Vagina (tissue), 2 donors: ENCODE measurements around the gene TNFAIP8L1. TPM values are rescaled to one million over a fixed set of nuclear protein-coding genes. Genes with fewer than 3 reads are reported as not detected.

Experiments
- DNase-seq, 2 donors: peaks; one replicate each; pipeline ENCODE4 v3.0.0-alpha.2; 2017; ENCODE audit errors: extremely low spot score in 2 of 2
- H3K27ac ChIP-seq: fragments of 200-600 bp; sonication (generic); one replicate; pipeline ENCODE4 v1.5.1; 2019
- H3K27me3 ChIP-seq: fragments of 200-600 bp; sonication (generic); one replicate; pipeline ENCODE4 v1.5.1; 2019
- H3K36me3 ChIP-seq, 2 donors: fragments of 200-600 bp; sonication (generic); one replicate each; pipeline ENCODE4 v1.5.1; 2017 to 2019
- H3K4me1 ChIP-seq: fragments of 200-600 bp; sonication (generic); one replicate; pipeline ENCODE4 v1.5.1; 2019
- H3K4me3 ChIP-seq, 2 donors: fragments of 200-600 bp; sonication (generic); 1 replicate in 1 of 2; 2 replicates in 1 of 2; pipeline ENCODE4 v1.5.1; 2016 to 2019
- H3K9me3 ChIP-seq: fragments of 200-600 bp; sonication (generic); one replicate; pipeline ENCODE4 v1.5.1; 2019
- CTCF ChIP-seq, 3 experiments: fragments of 450-650 bp in 2 of 3; fragments of 200-600 bp in 1 of 3; sonication (generic) in 1 of 3; IDR thresholded peaks; one replicate each; pipeline ENCODE4 v1.5.1; 2017 to 2019; ENCODE audit warnings: antibody characterized with exemption in 3 of 3, mild to moderate bottlenecking in 2 of 3, moderate library complexity in 2 of 3
- POLR2A ChIP-seq, 2 donors: fragments of 450-650 bp; IDR thresholded peaks; one replicate each; pipeline ENCODE4 v1.6.1; 2017; ENCODE audit warnings: antibody characterized with exemption in 2 of 2, mild to moderate bottlenecking in 2 of 2, moderate library complexity in 2 of 2
- POLR2AphosphoS5 ChIP-seq, 2 donors: sonication (generic); formaldehyde crosslinking; IDR thresholded peaks; one replicate each; pipeline ENCODE4 v1.9.0; 2017; ENCODE audit warnings: antibody characterized with exemption in 2 of 2, mild to moderate bottlenecking in 2 of 2, low read depth in 1 of 2; ENCODE audit not compliant: insufficient read depth in 1 of 2
- intact Hi-C: fragments of 100-400 bp; cut with DNase I; formaldehyde crosslinking; loops from one replicate; pipeline ENCODE4 v1.15.1; 2023
- total RNA-seq: library from RNA; depleted of rRNA; stranded (reverse); fragments of >200 nt; gene quantifications from one replicate; pipeline ENCODE4 v1.2.3, GENCODE V29; 2016

Gene TNFAIP8L1
- total RNA-seq, 1 donor from 2014 or later = 13.0 TPM

- Histone ChIP-seq H3K36me3 (peaks cover 0 to 83% of the 10 kb centered on the region in 2 donors), H3K9me3 (no peaks in the 10 kb centered on the region), H3K27ac (no peak overlapping the region), H3K27me3 (no peaks in the 10 kb centered on the region), H3K4me1 (no peaks in the 10 kb centered on the region), H3K4me3 (no peak overlapping the region)
- intact Hi-C loops = no loop called here
- TF ChIP-seq POLR2A (IDR thresholded peaks at IDR 0.05) (no peak), POLR2AphosphoS5 (IDR thresholded peaks at IDR 0.05; ENCODE audit: insufficient read depth in 1 of 2, low read depth in 1 of 2) (no peak), CTCF (IDR thresholded peaks at IDR 0.05) (no peak)
- no peak for DNase-seq
Measured at GRCh38 chr19:4686700-4687099, 47.4 kb downstream of the TNFAIP8L1 start.

- Histone ChIP-seq H3K36me3 (peaks cover 0 to 86% of the 10 kb centered on the region in 2 donors), H3K27me3 (no peaks in the 10 kb centered on the region), H3K9me3 (no peaks in the 10 kb centered on the region), H3K4me3 (no peak overlapping the region), H3K4me1 (no peaks in the 10 kb centered on the region), H3K27ac (no peak overlapping the region)
- intact Hi-C loops = no loop called here
- DNase-seq = no peak
- TF ChIP-seq POLR2AphosphoS5 (IDR thresholded peaks at IDR 0.05; ENCODE audit: insufficient read depth in 1 of 2, low read depth in 1 of 2) = no peak
- no peak for TF ChIP-seq CTCF (IDR thresholded peaks at IDR 0.05)
- TF ChIP-seq POLR2A (IDR thresholded peaks at IDR 0.05) = no peak
Measured at GRCh38 chr19:4687396-4687795, 48.1 kb downstream of the TNFAIP8L1 start.

- TF ChIP-seq CTCF (IDR thresholded peaks at IDR 0.05) = no peak
- no peak for TF ChIP-seq POLR2AphosphoS5 (IDR thresholded peaks at IDR 0.05; ENCODE audit: insufficient read depth in 1 of 2, low read depth in 1 of 2)
- TF ChIP-seq POLR2A (IDR thresholded peaks at IDR 0.05) = no peak
- H3K4me3 ChIP-seq = no peak overlapping the region
- intact Hi-C loops = no loop called here
- H3K27ac ChIP-seq = no peak overlapping the region
- H3K4me1 ChIP-seq = peaks cover 2% of the 10 kb centered on the region
- no peak for DNase-seq
- no peaks in the 10 kb centered on the region for H3K27me3 ChIP-seq
- peaks cover 0 to 87% of the 10 kb centered on the region in 2 donors for H3K36me3 ChIP-seq
- no peaks in the 10 kb centered on the region for H3K9me3 ChIP-seq
Measured at GRCh38 chr19:4688587-4688986, 49.3 kb downstream of the TNFAIP8L1 start.

- no peak overlapping the region for H3K4me3 ChIP-seq
- H3K9me3 ChIP-seq = no peaks in the 10 kb centered on the region
- H3K36me3 ChIP-seq = peaks cover under 1 to 87% of the 10 kb centered on the region in 2 donors
- intact Hi-C loops = no loop called here
- DNase-seq = no peak
- H3K4me1 ChIP-seq = peaks cover 8% of the 10 kb centered on the region
- no peak for TF ChIP-seq CTCF (IDR thresholded peaks at IDR 0.05)
- no peak for TF ChIP-seq POLR2A (IDR thresholded peaks at IDR 0.05)
- no peak for TF ChIP-seq POLR2AphosphoS5 (IDR thresholded peaks at IDR 0.05; ENCODE audit: insufficient read depth in 1 of 2, low read depth in 1 of 2)
- no peaks in the 10 kb centered on the region for H3K27me3 ChIP-seq
- no peak overlapping the region for H3K27ac ChIP-seq
Measured at GRCh38 chr19:4689403-4689802, 50.1 kb downstream of the TNFAIP8L1 start.

GRCh38 chr19:4690361-4690760 lies 51.0 kb downstream of the TNFAIP8L1 start:
- Histone ChIP-seq H3K9me3 (no peaks in the 10 kb centered on the region), H3K4me1 (peaks cover 8% of the 10 kb centered on the region), H3K36me3 (peaks cover 3 to 85% of the 10 kb centered on the region in 2 donors), H3K27ac (no peak overlapping the region), H3K27me3 (no peaks in the 10 kb centered on the region), H3K4me3 (no peak overlapping the region)
- intact Hi-C loops = no loop called here
- TF ChIP-seq POLR2AphosphoS5 (IDR thresholded peaks at IDR 0.05; ENCODE audit: insufficient read depth in 1 of 2, low read depth in 1 of 2) (no peak), CTCF (IDR thresholded peaks at IDR 0.05) (no peak), POLR2A (IDR thresholded peaks at IDR 0.05) (no peak)
- DNase-seq = no peak
